HepG2 (cell line): ENCODE data around the gene C3orf18. TPM values are rescaled to one million over a fixed set of nuclear protein-coding genes. Genes with fewer than 3 reads are reported as not detected.

Experiments
- ESRRA ChIP-seq: sonication (generic); formaldehyde crosslinking; IDR thresholded peaks from 2 replicates; pipeline ENCODE4 v1.5.1; 2020; ENCODE audit warnings: mild to moderate bottlenecking, low read depth, missing genetic modification reagents
- RAD51 ChIP-seq: fragments of 450-650 bp; IDR thresholded peaks from 2 replicates; pipeline ENCODE4 v1.6.1; 2016; ENCODE audit warnings: borderline replicate concordance
- SOX5 ChIP-seq: IDR thresholded peaks from 2 replicates; pipeline ENCODE4 v1.6.1; 2016; ENCODE audit warnings: borderline replicate concordance
- SRSF4 ChIP-seq: fragments of 200-400 bp; formaldehyde crosslinking; IDR thresholded peaks from one replicate; pipeline ENCODE4 v1.6.1; 2018; ENCODE audit warnings: mild to moderate bottlenecking, low read depth, low read length, moderate library complexity; ENCODE audit not compliant: poor library complexity, severe bottlenecking
- THAP11 ChIP-seq: IDR thresholded peaks from 2 replicates; pipeline ENCODE4 v1.6.1; 2016; ENCODE audit warnings: missing biosample characterization, missing genetic modification reagents
- ZC3H13 ChIP-seq: sonication (generic); formaldehyde crosslinking; IDR thresholded peaks from 2 replicates; pipeline ENCODE4 v1.8.1; 2023; ENCODE audit warnings: mild to moderate bottlenecking, missing genetic modification reagents, moderate library complexity
- ZFP41 ChIP-seq: sonication (generic); formaldehyde crosslinking; IDR thresholded peaks from 2 replicates; pipeline ENCODE4 v1.4.0; 2020; ENCODE audit warnings: mild to moderate bottlenecking, missing genetic modification reagents, borderline replicate concordance
- ZNF24 ChIP-seq: fragments of 450-650 bp; IDR thresholded peaks from 2 replicates; pipeline ENCODE4 v1.6.1; 2017; ENCODE audit warnings: antibody characterized with exemption, mild to moderate bottlenecking
- ZNF549 ChIP-seq: sonication (generic); formaldehyde crosslinking; IDR thresholded peaks from 2 replicates; pipeline ENCODE4 v1.5.0; 2020; ENCODE audit warnings: missing genetic modification reagents
- ZNF737 ChIP-seq: sonication (generic); formaldehyde crosslinking; IDR thresholded peaks from 2 replicates; pipeline ENCODE4 v1.5.0; 2020; ENCODE audit warnings: missing genetic modification reagents, mild to moderate bottlenecking, borderline replicate concordance
- ZNF792 ChIP-seq: IDR thresholded peaks from 2 replicates; pipeline ENCODE4 v1.6.1; 2016
- polyA plus RNA-seq, 8 experiments: library from polyadenylated mRNA; depleted of rRNA in 3 of 8; stranded (reverse) in 7 of 8; unstranded in 1 of 8; fragments of >200 nt; fragmentation: Illumina TruSeq in 4 of 8; extraction: Trizol in 4 of 8; gene quantifications; 2 replicates each; pipeline versions ENCODE4 v1.2.1 to v1.2.3, GENCODE V29; 2011 to 2016; ENCODE audit warnings: low read depth in 4 of 8, missing spikeins in 1 of 8, mixed read lengths in 1 of 8; ENCODE audit not compliant: insufficient read depth in 1 of 8
- total RNA-seq, 5 experiments: library from RNA; depleted of rRNA; stranded (reverse); fragments of >200 nt; fragmentation: Illumina TruSeq; extraction: Trizol; gene quantifications; 2 replicates each; pipeline ENCODE4 v1.2.3, GENCODE V29; 2016; ENCODE audit warnings: low read depth in 1 of 5
- TF ChIP-seq, protein P1 (sequence below): sonication (generic); formaldehyde crosslinking; IDR thresholded peaks from 2 replicates; pipeline ENCODE4 v1.5.1; 2020; ENCODE audit warnings: mild to moderate bottlenecking, moderate library complexity, missing genetic modification reagents
- TF ChIP-seq, protein P2 (sequence below): sonication (generic); formaldehyde crosslinking; IDR thresholded peaks from 2 replicates; pipeline ENCODE4 v1.5.1; 2020; ENCODE audit warnings: missing genetic modification reagents, mild to moderate bottlenecking, borderline replicate concordance
- TF ChIP-seq, protein P3 (sequence below): sonication (generic); formaldehyde crosslinking; IDR thresholded peaks from 2 replicates; pipeline ENCODE4 v1.8.1; 2023; ENCODE audit warnings: mild to moderate bottlenecking, inconsistent platforms, moderate library complexity, missing genetic modification reagents, borderline replicate concordance
- TF ChIP-seq, protein P4 (sequence below): sonication (generic); formaldehyde crosslinking; IDR thresholded peaks from 2 replicates; pipeline ENCODE4 v1.4.0; 2020; ENCODE audit warnings: low read depth, missing genetic modification reagents

The C3orf18 gene
- total and polyA plus RNA-seq, 2 of the 13 experiments (the other 11 are each of a cell fraction or from before 2014, with no cell fraction given), result 1.6 to 4.8 TPM

DNA sequence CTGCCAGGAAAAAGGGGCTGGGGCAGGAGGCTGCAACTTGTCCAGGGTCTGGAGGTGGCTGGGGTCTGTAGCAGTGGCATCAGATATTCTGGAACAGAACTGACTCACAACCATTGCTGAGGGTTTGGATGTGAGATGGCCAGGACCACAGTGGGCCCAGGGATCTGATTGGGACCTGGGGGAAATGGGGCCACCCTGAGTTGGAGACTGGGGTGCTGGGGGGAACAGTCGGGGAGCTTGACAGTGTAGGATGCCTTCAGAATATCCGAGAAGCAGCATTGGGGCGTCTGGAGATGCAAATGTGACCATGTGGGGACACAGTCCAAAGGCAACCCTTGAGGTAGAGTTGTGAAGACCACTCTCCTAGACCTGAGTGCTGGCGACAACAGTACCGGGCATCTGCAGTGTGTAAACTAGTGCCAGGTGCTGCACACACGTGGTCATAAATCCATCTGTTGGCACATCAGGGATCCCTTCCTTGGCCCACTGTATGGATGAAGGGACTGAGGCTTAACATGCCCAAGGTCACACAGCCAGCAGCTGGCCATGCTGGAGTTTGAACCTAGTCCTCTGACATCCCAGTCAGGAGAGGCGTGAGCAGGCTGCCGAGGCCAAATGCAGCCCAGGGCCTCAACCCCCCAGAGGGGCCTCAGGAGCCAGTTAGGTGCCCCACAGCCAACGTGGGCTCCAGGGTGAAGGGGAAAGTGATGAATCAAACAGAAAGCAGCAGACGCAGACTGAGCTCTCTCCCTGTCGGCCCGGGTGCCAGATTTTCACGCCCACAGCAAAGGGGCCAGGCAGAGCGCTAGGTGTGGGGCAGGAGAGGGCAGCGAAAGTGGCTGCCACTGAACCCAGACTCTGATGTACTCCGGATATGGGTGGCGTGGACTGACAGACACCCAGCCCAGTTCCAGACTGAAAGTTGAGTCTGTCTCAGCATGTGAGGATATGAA lies 20.5 kb upstream of the C3orf18 start (continued):
- TF ChIP-seq, protein P1, sequence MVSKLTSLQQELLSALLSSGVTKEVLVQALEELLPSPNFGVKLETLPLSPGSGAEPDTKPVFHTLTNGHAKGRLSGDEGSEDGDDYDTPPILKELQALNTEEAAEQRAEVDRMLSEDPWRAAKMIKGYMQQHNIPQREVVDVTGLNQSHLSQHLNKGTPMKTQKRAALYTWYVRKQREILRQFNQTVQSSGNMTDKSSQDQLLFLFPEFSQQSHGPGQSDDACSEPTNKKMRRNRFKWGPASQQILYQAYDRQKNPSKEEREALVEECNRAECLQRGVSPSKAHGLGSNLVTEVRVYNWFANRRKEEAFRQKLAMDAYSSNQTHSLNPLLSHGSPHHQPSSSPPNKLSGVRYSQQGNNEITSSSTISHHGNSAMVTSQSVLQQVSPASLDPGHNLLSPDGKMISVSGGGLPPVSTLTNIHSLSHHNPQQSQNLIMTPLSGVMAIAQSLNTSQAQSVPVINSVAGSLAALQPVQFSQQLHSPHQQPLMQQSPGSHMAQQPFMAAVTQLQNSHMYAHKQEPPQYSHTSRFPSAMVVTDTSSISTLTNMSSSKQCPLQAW, result peak; percentile 38; the same call in 1 of the 2 replicates
- peak; percentile 99 for TF ChIP-seq ESRRA (CRISPR knock-in tag)
- no peak; the same call in 1 of the 2 replicates for TF ChIP-seq ZFP41
- TF ChIP-seq ZNF24, result no peak
- TF ChIP-seq ZNF737 (CRISPR knock-in tag), result peak; percentile 16; the same call in 1 of the 2 replicates
- no peak for TF ChIP-seq ZC3H13 (CRISPR knock-in tag)
- no peak for TF ChIP-seq ZNF549
- TF ChIP-seq SOX5 (CRISPR knock-in tag), result 0 out of 2 replicates have a peak, but pooled peaks have one; percentile 19
- TF ChIP-seq THAP11 (CRISPR knock-in tag), result peak; percentile 39; the same call in 1 of the 2 replicates
- TF ChIP-seq, protein P2, sequence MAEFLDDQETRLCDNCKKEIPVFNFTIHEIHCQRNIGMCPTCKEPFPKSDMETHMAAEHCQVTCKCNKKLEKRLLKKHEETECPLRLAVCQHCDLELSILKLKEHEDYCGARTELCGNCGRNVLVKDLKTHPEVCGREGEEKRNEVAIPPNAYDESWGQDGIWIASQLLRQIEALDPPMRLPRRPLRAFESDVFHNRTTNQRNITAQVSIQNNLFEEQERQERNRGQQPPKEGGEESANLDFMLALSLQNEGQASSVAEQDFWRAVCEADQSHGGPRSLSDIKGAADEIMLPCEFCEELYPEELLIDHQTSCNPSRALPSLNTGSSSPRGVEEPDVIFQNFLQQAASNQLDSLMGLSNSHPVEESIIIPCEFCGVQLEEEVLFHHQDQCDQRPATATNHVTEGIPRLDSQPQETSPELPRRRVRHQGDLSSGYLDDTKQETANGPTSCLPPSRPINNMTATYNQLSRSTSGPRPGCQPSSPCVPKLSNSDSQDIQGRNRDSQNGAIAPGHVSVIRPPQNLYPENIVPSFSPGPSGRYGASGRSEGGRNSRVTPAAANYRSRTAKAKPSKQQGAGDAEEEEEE (CRISPR knock-in tag), result no peak
- no peak for TF ChIP-seq ZNF792
- TF ChIP-seq, protein P3, sequence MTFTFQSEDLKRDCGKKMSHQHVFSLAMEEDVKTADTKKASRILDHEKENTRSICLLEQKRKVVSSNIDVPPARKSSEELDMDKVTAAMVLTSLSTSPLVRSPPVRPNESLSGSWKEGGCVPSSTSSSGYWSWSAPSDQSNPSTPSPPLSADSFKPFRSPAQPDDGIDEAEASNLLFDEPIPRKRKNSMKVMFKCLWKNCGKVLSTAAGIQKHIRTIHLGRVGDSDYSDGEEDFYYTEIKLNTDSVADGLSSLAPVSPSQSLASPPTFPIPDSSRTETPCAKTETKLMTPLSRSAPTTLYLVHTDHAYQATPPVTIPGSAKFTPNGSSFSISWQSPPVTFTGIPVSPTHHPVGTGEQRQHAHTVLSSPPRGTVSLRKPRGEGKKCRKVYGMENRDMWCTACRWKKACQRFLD, result no peak
- TF ChIP-seq, protein P4, sequence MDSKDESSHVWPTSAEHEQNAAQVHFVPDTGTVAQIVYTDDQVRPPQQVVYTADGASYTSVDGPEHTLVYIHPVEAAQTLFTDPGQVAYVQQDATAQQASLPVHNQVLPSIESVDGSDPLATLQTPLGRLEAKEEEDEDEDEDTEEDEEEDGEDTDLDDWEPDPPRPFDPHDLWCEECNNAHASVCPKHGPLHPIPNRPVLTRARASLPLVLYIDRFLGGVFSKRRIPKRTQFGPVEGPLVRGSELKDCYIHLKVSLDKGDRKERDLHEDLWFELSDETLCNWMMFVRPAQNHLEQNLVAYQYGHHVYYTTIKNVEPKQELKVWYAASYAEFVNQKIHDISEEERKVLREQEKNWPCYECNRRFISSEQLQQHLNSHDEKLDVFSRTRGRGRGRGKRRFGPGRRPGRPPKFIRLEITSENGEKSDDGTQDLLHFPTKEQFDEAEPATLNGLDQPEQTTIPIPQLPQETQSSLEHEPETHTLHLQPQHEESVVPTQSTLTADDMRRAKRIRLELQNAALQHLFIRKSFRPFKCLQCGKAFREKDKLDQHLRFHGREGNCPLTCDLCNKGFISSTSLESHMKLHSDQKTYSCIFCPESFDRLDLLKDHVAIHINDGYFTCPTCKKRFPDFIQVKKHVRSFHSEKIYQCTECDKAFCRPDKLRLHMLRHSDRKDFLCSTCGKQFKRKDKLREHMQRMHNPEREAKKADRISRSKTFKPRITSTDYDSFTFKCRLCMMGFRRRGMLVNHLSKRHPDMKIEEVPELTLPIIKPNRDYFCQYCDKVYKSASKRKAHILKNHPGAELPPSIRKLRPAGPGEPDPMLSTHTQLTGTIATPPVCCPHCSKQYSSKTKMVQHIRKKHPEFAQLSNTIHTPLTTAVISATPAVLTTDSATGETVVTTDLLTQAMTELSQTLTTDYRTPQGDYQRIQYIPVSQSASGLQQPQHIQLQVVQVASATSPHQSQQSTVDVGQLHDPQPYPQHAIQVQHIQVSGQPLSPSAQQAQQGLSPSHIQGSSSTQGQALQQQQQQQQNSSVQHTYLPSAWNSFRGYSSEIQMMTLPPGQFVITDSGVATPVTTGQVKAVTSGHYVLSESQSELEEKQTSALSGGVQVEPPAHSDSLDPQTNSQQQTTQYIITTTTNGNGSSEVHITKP (CRISPR knock-in tag), result no peak
- no peak for TF ChIP-seq SRSF4
- no peak for TF ChIP-seq RAD51
